ENCODE data around the gene CCDC152.

DNA sequence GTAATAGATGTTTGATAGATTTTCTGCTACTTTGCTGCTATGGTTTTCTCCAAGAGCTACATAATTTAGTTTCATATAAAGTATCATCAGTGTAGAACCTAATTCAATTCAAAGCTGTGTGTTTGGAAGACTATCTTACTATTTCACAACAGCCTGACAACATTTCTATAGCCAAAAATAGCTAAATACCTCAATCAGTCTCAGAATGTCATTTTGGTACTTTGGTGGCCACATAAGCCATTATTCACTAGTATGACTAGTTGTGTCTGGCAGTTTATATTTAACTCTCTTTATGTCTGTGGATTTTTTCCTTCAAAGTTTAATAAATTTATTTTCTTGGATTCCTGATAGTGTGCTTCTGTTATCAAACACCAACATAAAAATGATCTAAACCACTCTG is 35.1 kb upstream of the CCDC152 start:
- TF ChIP-seq NFE2L1 (CRISPR knock-in tag; IDR thresholded peaks at IDR 0.05; ENCODE audit: borderline replicate concordance) (no peak), ZNF274 (CRISPR knock-in tag; IDR thresholded peaks at IDR 0.05) (no peak), FOXK2 (IDR thresholded peaks at IDR 0.05) (no peak), ZNF562 (CRISPR knock-in tag; IDR thresholded peaks at IDR 0.05; ENCODE audit: borderline replicate concordance) (no peak), KMT2A (CRISPR knock-in tag; IDR thresholded peaks at IDR 0.05) (no peak)
- TF ChIP-seq, protein P1, sequence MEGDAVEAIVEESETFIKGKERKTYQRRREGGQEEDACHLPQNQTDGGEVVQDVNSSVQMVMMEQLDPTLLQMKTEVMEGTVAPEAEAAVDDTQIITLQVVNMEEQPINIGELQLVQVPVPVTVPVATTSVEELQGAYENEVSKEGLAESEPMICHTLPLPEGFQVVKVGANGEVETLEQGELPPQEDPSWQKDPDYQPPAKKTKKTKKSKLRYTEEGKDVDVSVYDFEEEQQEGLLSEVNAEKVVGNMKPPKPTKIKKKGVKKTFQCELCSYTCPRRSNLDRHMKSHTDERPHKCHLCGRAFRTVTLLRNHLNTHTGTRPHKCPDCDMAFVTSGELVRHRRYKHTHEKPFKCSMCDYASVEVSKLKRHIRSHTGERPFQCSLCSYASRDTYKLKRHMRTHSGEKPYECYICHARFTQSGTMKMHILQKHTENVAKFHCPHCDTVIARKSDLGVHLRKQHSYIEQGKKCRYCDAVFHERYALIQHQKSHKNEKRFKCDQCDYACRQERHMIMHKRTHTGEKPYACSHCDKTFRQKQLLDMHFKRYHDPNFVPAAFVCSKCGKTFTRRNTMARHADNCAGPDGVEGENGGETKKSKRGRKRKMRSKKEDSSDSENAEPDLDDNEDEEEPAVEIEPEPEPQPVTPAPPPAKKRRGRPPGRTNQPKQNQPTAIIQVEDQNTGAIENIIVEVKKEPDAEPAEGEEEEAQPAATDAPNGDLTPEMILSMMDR (CRISPR knock-in tag; IDR thresholded peaks at IDR 0.05), result no peak

Data from HepG2 (cell line).